Pulmonary artery endothelial cell (primary cell): ENCODE results near the gene PEAK1. TPM values are rescaled to one million over a fixed set of nuclear protein-coding genes. Genes with fewer than 3 reads are reported as not detected.
A peak's percentile ranks its signal among the peaks of the same experiment; 100 is the strongest.

Experiments
- DNase-seq: peaks from one replicate; pipeline ENCODE4 v3.0.0-alpha.2; 2011; ENCODE audit warnings: low read depth, low spot score
- total RNA-seq: library from RNA; depleted of rRNA; stranded (reverse); fragments of >200 nt; gene quantifications from 2 replicates; pipeline ENCODE4 v1.2.3, GENCODE V29; 2014

The PEAK1 gene
- total RNA-seq, 1 donor from 2014 or later = 78.1 TPM

GRCh38 chr15:77068633-77069032, 351.3 kb downstream of the PEAK1 start:
- DNase-seq = no peak

- DNase-seq = no peak
Measured at GRCh38 chr15:77067691-77068367, 352.1 kb downstream of the PEAK1 start.

- peak; percentile 46 for DNase-seq
Measured at GRCh38 chr15:77066971-77067690, 352.8 kb downstream of the PEAK1 start.

- peak; percentile 52 for DNase-seq
Measured at GRCh38 chr15:77064539-77065308, 355.2 kb downstream of the PEAK1 start.

- DNase-seq = no peak
Measured at GRCh38 chr15:77064063-77064462, 355.8 kb downstream of the PEAK1 start.

GRCh38 chr15:77063249-77063648, 356.7 kb downstream of the PEAK1 start:
- no peak for DNase-seq

GRCh38 chr15:77060546-77060945, 359.4 kb downstream of the PEAK1 start:
- no peak for DNase-seq

GRCh38 chr15:77059786-77060361, 360.0 kb downstream of the PEAK1 start:
- no peak for DNase-seq

- DNase-seq = no peak
Measured at GRCh38 chr15:77058468-77058867, 361.4 kb downstream of the PEAK1 start.

- DNase-seq = no peak
Measured at GRCh38 chr15:77057685-77058084, 362.2 kb downstream of the PEAK1 start.

- no peak for DNase-seq
Measured at GRCh38 chr15:77057072-77057471, 362.8 kb downstream of the PEAK1 start.

GRCh38 chr15:77053709-77054108, 366.2 kb downstream of the PEAK1 start:
- no peak for DNase-seq

GRCh38 chr15:77052556-77052955, 367.3 kb downstream of the PEAK1 start:
- no peak for DNase-seq

Other genes starting within 250 kb of the PEAK1 start
- 30.2 and 35.4 TPM in 2 replicates for gene HMG20A, start 784 bp upstream of the PEAK1 start, total RNA-seq
- 0.04 TPM in 1 of 2 replicates, not detected in the other for gene LINGO1, start 212.8 kb upstream of the PEAK1 start, total RNA-seq